Loucy (cell line): ENCODE data around the gene SLC38A10.

Experiments
- H2AFZ ChIP-seq: fragments of 200-600 bp; sonication (generic); 2 replicates; pipeline ENCODE4 v1.6.0; 2016; ENCODE audit warnings: antibody characterized with exemption, mild to moderate bottlenecking, low read length, moderate library complexity
- H3F3A ChIP-seq: fragments of 200-600 bp; 2 replicates; pipeline ENCODE4 v1.6.0; 2016; ENCODE audit warnings: antibody characterized with exemption, low read depth, mild to moderate bottlenecking
- H3K27me3 ChIP-seq: fragments of 200-600 bp; sonication (generic); 2 replicates; pipeline ENCODE4 v1.6.1; 2014; ENCODE audit warnings: low read length, mild to moderate bottlenecking; ENCODE audit not compliant: insufficient read depth, poor library complexity, severe bottlenecking
- H3K36me3 ChIP-seq: fragments of 200-600 bp; sonication (generic); 2 replicates; pipeline ENCODE4 v1.6.1; 2016; ENCODE audit warnings: low read length; ENCODE audit not compliant: insufficient read depth
- H3K4me1 ChIP-seq: fragments of 200-600 bp; sonication (generic); 2 replicates; pipeline ENCODE4 v1.5.1; 2014; ENCODE audit warnings: low read length, mild to moderate bottlenecking; ENCODE audit not compliant: insufficient read depth, poor library complexity, severe bottlenecking
- H3K4me2 ChIP-seq: fragments of 200-600 bp; sonication (generic); 2 replicates; pipeline ENCODE4 v1.6.0; 2014; ENCODE audit warnings: antibody characterized with exemption, low read length, low read depth, mild to moderate bottlenecking; ENCODE audit not compliant: poor library complexity, severe bottlenecking
- H3K4me3 ChIP-seq: fragments of 200-600 bp; sonication (generic); 2 replicates; pipeline ENCODE4 v1.5.1; 2014; ENCODE audit warnings: low read length, mild to moderate bottlenecking, mixed read lengths; ENCODE audit not compliant: poor library complexity, severe bottlenecking
- H3K79me2 ChIP-seq: fragments of 200-600 bp; sonication (generic); 2 replicates; pipeline ENCODE4 v1.6.1; 2014; ENCODE audit warnings: low read length; ENCODE audit not compliant: insufficient read depth
- H3K9ac ChIP-seq: fragments of 200-600 bp; sonication (generic); 2 replicates; pipeline ENCODE4 v1.6.0; 2014; ENCODE audit warnings: mild to moderate bottlenecking, low read depth, low read length, moderate library complexity; ENCODE audit not compliant: poor library complexity, severe bottlenecking
- H3K9me2 ChIP-seq: fragments of 200-600 bp; sonication (generic); replicated peaks from 2 replicates; pipeline ENCODE4 v1.6.1; 2016; ENCODE audit warnings: low read depth, low read length, mixed read lengths
- H3K9me3 ChIP-seq: fragments of 200-600 bp; sonication (generic); 2 replicates; pipeline ENCODE4 v1.6.1; 2014; ENCODE audit warnings: mild to moderate bottlenecking, antibody characterized with exemption, low read length, low read depth; ENCODE audit not compliant: insufficient read depth
- H4K20me1 ChIP-seq: fragments of 200-600 bp; sonication (generic); 2 replicates; pipeline ENCODE4 v1.6.0; 2014; ENCODE audit warnings: antibody characterized with exemption, low read length, mild to moderate bottlenecking; ENCODE audit not compliant: insufficient read depth, poor library complexity, severe bottlenecking
- EZH2phosphoT487 ChIP-seq: fragments of 200-600 bp; IDR thresholded peaks from 2 replicates; pipeline ENCODE4 v1.6.1; 2018; ENCODE audit warnings: antibody characterized with exemption, mild to moderate bottlenecking, moderate library complexity, borderline replicate concordance
- TF ChIP-seq, protein P1 (sequence below): fragments of 200-600 bp; sonication (generic); conservative IDR thresholded peaks from 2 replicates; pipeline ENCODE4 v1.5.1; 2014; ENCODE audit warnings: mild to moderate bottlenecking, antibody characterized with exemption, low read length

The SLC38A10 gene

DNA sequence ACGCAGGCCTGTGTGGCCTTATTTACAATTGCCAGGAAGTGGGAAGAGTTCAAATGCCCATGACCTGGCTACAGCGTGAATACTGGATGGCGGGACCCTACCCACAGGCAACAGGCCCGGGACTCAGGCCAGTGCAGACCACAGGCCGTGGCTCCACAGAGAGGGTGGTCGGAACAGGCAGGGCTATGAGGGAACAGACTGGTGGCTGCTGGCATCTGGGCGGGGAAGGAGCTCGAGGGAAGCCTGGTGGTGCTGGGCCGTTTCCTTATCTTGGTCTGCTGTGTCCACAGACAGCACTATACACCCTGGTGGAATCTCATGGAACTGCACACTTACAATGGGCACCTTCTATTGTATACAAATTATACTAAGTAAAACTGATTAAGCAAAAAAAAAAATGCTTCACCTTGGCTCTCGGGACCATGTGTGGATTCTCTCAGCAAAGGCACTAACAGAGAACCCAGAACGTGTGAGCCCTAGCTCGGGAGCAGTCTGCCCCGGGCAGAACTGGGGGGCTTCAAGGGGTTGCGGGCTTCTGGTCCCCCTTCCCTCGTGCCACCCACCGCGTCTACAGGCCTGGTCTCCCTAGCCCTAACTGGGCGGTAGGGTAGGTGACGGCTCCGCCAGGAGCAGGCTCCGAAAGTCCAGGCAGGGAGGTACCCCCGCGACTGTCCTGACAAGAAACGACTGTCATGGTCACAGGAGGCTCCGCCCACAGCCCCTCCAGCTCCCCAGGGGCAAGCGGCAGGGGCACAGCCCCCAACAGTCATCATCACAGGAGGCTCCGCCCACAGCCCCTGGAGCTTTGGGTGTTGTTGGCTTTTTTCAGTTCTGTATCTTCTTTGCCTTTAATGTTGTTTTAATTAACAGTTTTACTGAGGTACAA, 94.2 kb downstream of the SLC38A10 start:
- H3K27me3 ChIP-seq: no peaks in the 10 kb centered on the region
- no peaks in the 10 kb centered on the region for H3K79me2 ChIP-seq
- no peak overlapping the region for H3K9ac ChIP-seq
- H3K4me3 ChIP-seq: no peak overlapping the region
- peaks cover 30% of the 10 kb centered on the region; the same call in 1 of the 2 replicates for H3K36me3 ChIP-seq
- no peak overlapping the region for H2AFZ ChIP-seq
- H3F3A ChIP-seq: no peaks in the 10 kb centered on the region
- no peaks in the 10 kb centered on the region for H3K9me2 ChIP-seq
- H4K20me1 ChIP-seq: no peaks in the 10 kb centered on the region
- H3K9me3 ChIP-seq: no peaks in the 10 kb centered on the region
- TF ChIP-seq EZH2phosphoT487: no peak
- TF ChIP-seq, protein P1, sequence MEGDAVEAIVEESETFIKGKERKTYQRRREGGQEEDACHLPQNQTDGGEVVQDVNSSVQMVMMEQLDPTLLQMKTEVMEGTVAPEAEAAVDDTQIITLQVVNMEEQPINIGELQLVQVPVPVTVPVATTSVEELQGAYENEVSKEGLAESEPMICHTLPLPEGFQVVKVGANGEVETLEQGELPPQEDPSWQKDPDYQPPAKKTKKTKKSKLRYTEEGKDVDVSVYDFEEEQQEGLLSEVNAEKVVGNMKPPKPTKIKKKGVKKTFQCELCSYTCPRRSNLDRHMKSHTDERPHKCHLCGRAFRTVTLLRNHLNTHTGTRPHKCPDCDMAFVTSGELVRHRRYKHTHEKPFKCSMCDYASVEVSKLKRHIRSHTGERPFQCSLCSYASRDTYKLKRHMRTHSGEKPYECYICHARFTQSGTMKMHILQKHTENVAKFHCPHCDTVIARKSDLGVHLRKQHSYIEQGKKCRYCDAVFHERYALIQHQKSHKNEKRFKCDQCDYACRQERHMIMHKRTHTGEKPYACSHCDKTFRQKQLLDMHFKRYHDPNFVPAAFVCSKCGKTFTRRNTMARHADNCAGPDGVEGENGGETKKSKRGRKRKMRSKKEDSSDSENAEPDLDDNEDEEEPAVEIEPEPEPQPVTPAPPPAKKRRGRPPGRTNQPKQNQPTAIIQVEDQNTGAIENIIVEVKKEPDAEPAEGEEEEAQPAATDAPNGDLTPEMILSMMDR: peak; percentile 57
- H3K4me1 ChIP-seq: peaks cover 10% of the 10 kb centered on the region
- no peak overlapping the region for H3K4me2 ChIP-seq

DNA sequence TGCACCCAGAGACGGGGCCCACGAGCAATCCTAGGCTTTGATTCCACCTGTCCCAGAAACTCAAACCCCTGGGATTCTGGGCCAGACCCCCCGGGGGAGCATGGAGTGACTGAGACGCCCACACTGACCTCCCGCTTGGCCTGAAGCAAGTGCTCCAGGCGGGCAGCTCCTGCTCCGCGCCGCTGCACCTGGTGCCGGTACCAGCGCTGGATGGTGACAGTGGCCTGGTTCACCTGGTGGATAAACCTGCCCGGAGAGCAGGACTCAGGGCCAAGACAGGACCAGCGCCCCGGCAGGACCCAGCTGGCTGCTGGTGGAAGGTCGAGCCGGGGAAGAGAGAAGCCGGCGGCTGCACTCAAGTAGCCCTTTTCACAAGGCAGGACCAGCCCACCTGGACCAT, 94.9 kb downstream of the SLC38A10 start:
- H4K20me1 ChIP-seq: no peaks in the 10 kb centered on the region
- H3K9me2 ChIP-seq: no peaks in the 10 kb centered on the region
- no peak overlapping the region for H3K4me2 ChIP-seq
- H2AFZ ChIP-seq: no peak overlapping the region
- H3F3A ChIP-seq: no peaks in the 10 kb centered on the region
- H3K9me3 ChIP-seq: no peaks in the 10 kb centered on the region
- no peaks in the 10 kb centered on the region for H3K27me3 ChIP-seq
- H3K4me3 ChIP-seq: no peak overlapping the region
- no peaks in the 10 kb centered on the region for H3K79me2 ChIP-seq
- TF ChIP-seq EZH2phosphoT487: no peak
- TF ChIP-seq, protein P1: no peak
- no peak overlapping the region for H3K9ac ChIP-seq
- H3K4me1 ChIP-seq: peaks cover 10% of the 10 kb centered on the region
- peaks cover 33% of the 10 kb centered on the region; the same call in 1 of the 2 replicates for H3K36me3 ChIP-seq

DNA sequence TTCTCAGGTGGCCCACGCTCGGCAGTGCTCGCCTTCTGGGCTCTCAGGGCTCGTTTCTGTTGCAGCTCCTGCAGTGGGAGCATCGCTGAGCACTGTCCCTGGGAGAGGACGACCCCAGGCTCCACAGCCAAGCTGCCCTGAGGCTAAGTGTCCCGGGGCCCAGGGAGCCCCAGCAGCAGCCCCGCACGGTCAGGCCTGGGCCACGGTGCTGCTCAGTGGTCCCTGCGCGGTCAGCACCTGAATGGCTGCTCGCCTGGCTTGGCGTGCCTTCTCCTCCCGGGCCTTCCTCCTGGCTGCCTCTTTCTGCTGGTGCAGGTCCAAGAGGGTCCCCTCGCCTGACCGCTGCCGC, 95.7 kb downstream of the SLC38A10 start:
- Histone ChIP-seq H3K9me2 (no peaks in the 10 kb centered on the region), H3K9ac (no peak overlapping the region), H3F3A (no peaks in the 10 kb centered on the region), H3K4me2 (no peak overlapping the region), H3K9me3 (no peaks in the 10 kb centered on the region), H3K79me2 (no peaks in the 10 kb centered on the region), H2AFZ (no peak overlapping the region), H3K27me3 (no peaks in the 10 kb centered on the region), H4K20me1 (no peaks in the 10 kb centered on the region), H3K4me3 (no peak overlapping the region), H3K4me1 (peaks cover 10% of the 10 kb centered on the region), H3K36me3 (peaks cover 31% of the 10 kb centered on the region; the same call in 1 of the 2 replicates)
- TF ChIP-seq, protein P1: no peak
- TF ChIP-seq EZH2phosphoT487: no peak
